ENCODE data around the gene SHOC1.
"Not testable (repeated sequence)": the region's sequence is repeated elsewhere in the genome, so short reads cannot be mapped to it uniquely, and the experiment has no call there.

Gene SHOC1

GRCh38 chr9:111804636-111805035 is 9.9 kb upstream of the SHOC1 start:
- DNase-seq, result no peak

GRCh38 chr9:111803924-111804323 is 9.2 kb upstream of the SHOC1 start:
- peak in 1 of 6 experiments; percentile 9 for DNase-seq

GRCh38 chr9:111799915-111800526 is 5.3 kb upstream of the SHOC1 start:
- no peak for DNase-seq

GRCh38 chr9:111799506-111799905 is 4.8 kb upstream of the SHOC1 start:
- DNase-seq, result no peak

GRCh38 chr9:111798786-111799185 is 4.0 kb upstream of the SHOC1 start:
- DNase-seq, result no peak

GRCh38 chr9:111795557-111795839 is 761 bp upstream of the SHOC1 start:
- DNase-seq, result no peak

- DNase-seq, result not testable (repeated sequence)
Measured at GRCh38 chr9:111791821-111792220, 2.9 kb downstream of the SHOC1 start.

- DNase-seq, result no peak
Measured at GRCh38 chr9:111789881-111790280, 4.9 kb downstream of the SHOC1 start.

GRCh38 chr9:111783857-111784256 is 10.9 kb downstream of the SHOC1 start:
- DNase-seq, result no peak

GRCh38 chr9:111783424-111783823 is 11.3 kb downstream of the SHOC1 start:
- DNase-seq, result no peak

- no peak for DNase-seq
Measured at GRCh38 chr9:111766066-111766465, 28.7 kb downstream of the SHOC1 start.

- no peak for DNase-seq
Measured at GRCh38 chr9:111762556-111762955, 32.2 kb downstream of the SHOC1 start.

GRCh38 chr9:111759762-111760639 is 34.7 kb downstream of the SHOC1 start:
- DNase-seq, result peak; percentile 2 to 74 (median 42)

- DNase-seq, result no peak
Measured at GRCh38 chr9:111754800-111755199, 39.9 kb downstream of the SHOC1 start.

GRCh38 chr9:111752455-111752854 is 42.3 kb downstream of the SHOC1 start:
- DNase-seq, result no peak
